Liver (tissue), 3 donors: ENCODE results near the gene COG7.

ENCODE experiments used
- CTCF ChIP-seq: fragments of 150-350 bp; IDR thresholded peaks from 2 replicates; pipeline ENCODE4 v1.5.1; 2017; ENCODE audit warnings: improper control_type of control experiment, low read depth, low read length; ENCODE audit not compliant: missing input control
- EGR1 ChIP-seq, 2 donors: IDR thresholded peaks; 2 replicates each; pipeline ENCODE4 v1.6.1; 2016 to 2018; ENCODE audit warnings: antibody characterized with exemption in 2 of 2, low read depth in 2 of 2
- GABPA ChIP-seq, 2 donors: IDR thresholded peaks in 1 of 2; conservative IDR thresholded peaks in 1 of 2; 2 replicates each; pipeline ENCODE4 v1.6.1; 2016; ENCODE audit warnings: antibody characterized with exemption in 2 of 2, mild to moderate bottlenecking in 1 of 2, moderate library complexity in 1 of 2
- JUND ChIP-seq, 2 donors: IDR thresholded peaks; 2 replicates each; pipeline ENCODE4 v1.6.1; 2016; ENCODE audit warnings: antibody characterized with exemption in 2 of 2
- REST ChIP-seq: IDR thresholded peaks from 2 replicates; pipeline ENCODE4 v1.6.1; 2016; ENCODE audit warnings: antibody characterized with exemption, mild to moderate bottlenecking
- TAF1 ChIP-seq: conservative IDR thresholded peaks from 2 replicates; pipeline ENCODE4 v1.6.1; 2016; ENCODE audit warnings: antibody characterized with exemption, mild to moderate bottlenecking
- donor health status: healthy.
- donor health status: healthy.

GRCh38 chr16:23383881-23384280 lies 69.1 kb downstream of the COG7 start:
- TF ChIP-seq CTCF (no peak), REST (no peak), EGR1 (IDR thresholded peaks at IDR 0.05; ENCODE audit: low read depth in 2 of 2) (no peak), GABPA (IDR thresholded peaks at IDR 0.05 in 1 of 2, conservative IDR thresholded peaks at IDR 0.05 in 1 of 2) (no peak), TAF1 (no peak), JUND (IDR thresholded peaks at IDR 0.05) (no peak)
